Measurements from ENCODE around the gene DNAJC5G.

- TF ChIP-seq POLR2AphosphoS5 (IDR thresholded peaks at IDR 0.05; ENCODE audit: insufficient read depth in 1 of 2, low read depth in 1 of 2) (no peak), POLR2A (IDR thresholded peaks at IDR 0.05) (no peak)
These were observed 34.4 kb downstream of the DNAJC5G start for GRCh38 chr2:27309651-27310050.

All from vagina (tissue), 2 donors.